Measurements from ENCODE around the gene BTBD9. TPM values are rescaled to one million over a fixed set of nuclear protein-coding genes. Genes with fewer than 3 reads are reported as not detected.

The BTBD9 gene
- total and polyA plus RNA-seq, 2 of the 13 experiments (the other 11 are each of a cell fraction or from before 2014, with no cell fraction given) = 1.2 to 3.0 TPM

DNA sequence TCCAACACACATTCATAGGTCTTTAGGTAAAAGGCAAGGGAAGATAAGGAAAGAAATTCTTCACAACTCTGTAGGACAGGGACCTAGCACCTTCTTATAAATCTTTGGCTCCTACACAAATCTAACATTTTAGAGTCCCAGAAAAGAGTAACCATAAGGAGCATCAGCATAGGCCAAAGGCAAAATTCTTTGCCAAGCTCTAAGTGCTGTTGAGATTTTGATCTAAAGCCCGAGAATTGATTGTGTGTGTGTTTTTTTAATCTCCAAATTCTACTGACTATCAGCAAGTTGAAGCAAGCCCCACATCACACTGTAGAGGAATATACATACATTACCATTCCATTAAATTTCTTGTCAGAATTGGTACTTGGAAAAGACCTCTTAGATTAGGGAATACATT, 233.6 kb downstream of the BTBD9 start:
- FAIRE-seq = no peak
- no peak for DNase-seq (ENCODE audit: low spot score)
- H3K27ac ChIP-seq (ENCODE audit: extremely low read length, insufficient read depth, low read length) = no peak overlapping the region
- H3K9ac ChIP-seq (ENCODE audit: insufficient read depth, low read depth, low read length) = no peak overlapping the region
- CTCF ChIA-PET (ENCODE audit: low intra/inter-chr PET ratio, low total read pairs) = no interaction called here
- no peaks in the 10 kb centered on the region for H3K9me3 ChIP-seq (ENCODE audit: low read length)
- H3K79me2 ChIP-seq (ENCODE audit: insufficient read depth, low read length) = no peaks in the 10 kb centered on the region
- intact Hi-C loops (cut with micrococcal nuclease; ENCODE audit: unreplicated experiment) = no loop called here
- POLR2A ChIA-PET = no interaction called here
- 67% methylated on average over 1 of the region's 1 CpG for WGBS (ENCODE audit: low lambda C conversion rate)
- no peak overlapping the region for H2AFZ ChIP-seq (ENCODE audit: low read length)
- no peaks in the 10 kb centered on the region for H3K27me3 ChIP-seq (ENCODE audit: control insufficient read depth in 1 of 2, insufficient read depth in 2 of 2, low read length in 2 of 2)
- peaks cover 19% of the 10 kb centered on the region for H3K4me1 ChIP-seq (ENCODE audit: insufficient read depth, low read length)
- in situ Hi-C loops (cut with HindIII; ENCODE audit: extremely low pct_ligation_motif_present, low pct_unique_long_range_greater_than_20kb) = no loop called here
- BruUV-seq (replicated peaks) = no TSS peak
- H3K4me2 ChIP-seq (ENCODE audit: low read depth, low read length) = no peak overlapping the region
- H3K36me3 ChIP-seq (replicated peaks in 1 of 2; ENCODE audit: control insufficient read depth in 1 of 2, insufficient read depth in 2 of 2, low read length in 2 of 2) = no peaks in the 10 kb centered on the region
- TF ChIP-seq ELF1 (CRISPR knock-in tag; IDR thresholded peaks at IDR 0.05) (no peak), ZNF33B (CRISPR knock-in tag; IDR thresholded peaks at IDR 0.05) (no peak), ZBED4 (CRISPR knock-in tag; IDR thresholded peaks at IDR 0.05; ENCODE audit: borderline replicate concordance) (no peak), ZNF251 (CRISPR knock-in tag; IDR thresholded peaks at IDR 0.05) (no peak), ZNF468 (CRISPR knock-in tag; IDR thresholded peaks at IDR 0.05) (no peak), ISX (CRISPR knock-in tag; conservative IDR thresholded peaks at IDR 0.05) (no peak), ZNF510 (CRISPR knock-in tag; IDR thresholded peaks at IDR 0.05; ENCODE audit: low read depth) (no peak), ARNT (IDR thresholded peaks at IDR 0.05) (no peak), SP4 (CRISPR knock-in tag; IDR thresholded peaks at IDR 0.05) (no peak)
- TF ChIP-seq, protein P1, sequence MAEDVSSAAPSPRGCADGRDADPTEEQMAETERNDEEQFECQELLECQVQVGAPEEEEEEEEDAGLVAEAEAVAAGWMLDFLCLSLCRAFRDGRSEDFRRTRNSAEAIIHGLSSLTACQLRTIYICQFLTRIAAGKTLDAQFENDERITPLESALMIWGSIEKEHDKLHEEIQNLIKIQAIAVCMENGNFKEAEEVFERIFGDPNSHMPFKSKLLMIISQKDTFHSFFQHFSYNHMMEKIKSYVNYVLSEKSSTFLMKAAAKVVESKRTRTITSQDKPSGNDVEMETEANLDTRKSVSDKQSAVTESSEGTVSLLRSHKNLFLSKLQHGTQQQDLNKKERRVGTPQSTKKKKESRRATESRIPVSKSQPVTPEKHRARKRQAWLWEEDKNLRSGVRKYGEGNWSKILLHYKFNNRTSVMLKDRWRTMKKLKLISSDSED (CRISPR knock-in tag; IDR thresholded peaks at IDR 0.05) = no peak
- TF ChIP-seq, protein P2, sequence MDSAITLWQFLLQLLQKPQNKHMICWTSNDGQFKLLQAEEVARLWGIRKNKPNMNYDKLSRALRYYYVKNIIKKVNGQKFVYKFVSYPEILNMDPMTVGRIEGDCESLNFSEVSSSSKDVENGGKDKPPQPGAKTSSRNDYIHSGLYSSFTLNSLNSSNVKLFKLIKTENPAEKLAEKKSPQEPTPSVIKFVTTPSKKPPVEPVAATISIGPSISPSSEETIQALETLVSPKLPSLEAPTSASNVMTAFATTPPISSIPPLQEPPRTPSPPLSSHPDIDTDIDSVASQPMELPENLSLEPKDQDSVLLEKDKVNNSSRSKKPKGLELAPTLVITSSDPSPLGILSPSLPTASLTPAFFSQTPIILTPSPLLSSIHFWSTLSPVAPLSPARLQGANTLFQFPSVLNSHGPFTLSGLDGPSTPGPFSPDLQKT (CRISPR knock-in tag; IDR thresholded peaks at IDR 0.05; ENCODE audit: borderline replicate concordance) = no peak
- TF ChIP-seq, protein P3, sequence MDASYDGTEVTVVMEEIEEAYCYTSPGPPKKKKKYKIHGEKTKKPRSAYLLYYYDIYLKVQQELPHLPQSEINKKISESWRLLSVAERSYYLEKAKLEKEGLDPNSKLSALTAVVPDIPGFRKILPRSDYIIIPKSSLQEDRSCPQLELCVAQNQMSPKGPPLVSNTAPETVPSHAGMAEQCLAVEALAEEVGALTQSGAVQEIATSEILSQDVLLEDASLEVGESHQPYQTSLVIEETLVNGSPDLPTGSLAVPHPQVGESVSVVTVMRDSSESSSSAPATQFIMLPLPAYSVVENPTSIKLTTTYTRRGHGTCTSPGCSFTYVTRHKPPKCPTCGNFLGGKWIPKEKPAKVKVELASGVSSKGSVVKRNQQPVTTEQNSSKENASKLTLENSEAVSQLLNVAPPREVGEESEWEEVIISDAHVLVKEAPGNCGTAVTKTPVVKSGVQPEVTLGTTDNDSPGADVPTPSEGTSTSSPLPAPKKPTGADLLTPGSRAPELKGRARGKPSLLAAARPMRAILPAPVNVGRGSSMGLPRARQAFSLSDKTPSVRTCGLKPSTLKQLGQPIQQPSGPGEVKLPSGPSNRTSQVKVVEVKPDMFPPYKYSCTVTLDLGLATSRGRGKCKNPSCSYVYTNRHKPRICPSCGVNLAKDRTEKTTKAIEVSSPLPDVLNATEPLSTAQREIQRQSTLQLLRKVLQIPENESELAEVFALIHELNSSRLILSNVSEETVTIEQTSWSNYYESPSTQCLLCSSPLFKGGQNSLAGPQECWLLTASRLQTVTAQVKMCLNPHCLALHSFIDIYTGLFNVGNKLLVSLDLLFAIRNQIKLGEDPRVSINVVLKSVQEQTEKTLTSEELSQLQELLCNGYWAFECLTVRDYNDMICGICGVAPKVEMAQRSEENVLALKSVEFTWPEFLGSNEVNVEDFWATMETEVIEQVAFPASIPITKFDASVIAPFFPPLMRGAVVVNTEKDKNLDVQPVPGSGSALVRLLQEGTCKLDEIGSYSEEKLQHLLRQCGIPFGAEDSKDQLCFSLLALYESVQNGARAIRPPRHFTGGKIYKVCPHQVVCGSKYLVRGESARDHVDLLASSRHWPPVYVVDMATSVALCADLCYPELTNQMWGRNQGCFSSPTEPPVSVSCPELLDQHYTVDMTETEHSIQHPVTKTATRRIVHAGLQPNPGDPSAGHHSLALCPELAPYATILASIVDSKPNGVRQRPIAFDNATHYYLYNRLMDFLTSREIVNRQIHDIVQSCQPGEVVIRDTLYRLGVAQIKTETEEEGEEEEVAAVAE (CRISPR knock-in tag; IDR thresholded peaks at IDR 0.05; ENCODE audit: borderline replicate concordance) = no peak
- no peak overlapping the region for H3K4me3 ChIP-seq (replicated peaks in 1 of 3; ENCODE audit: insufficient read depth in 1 of 3, low read depth in 2 of 3, low read length in 3 of 3)
- H4K20me1 ChIP-seq (ENCODE audit: insufficient read depth, low read length) = no peaks in the 10 kb centered on the region
- no peak for ATAC-seq
